H1 (cell line): Measurements from ENCODE around the gene CD4. TPM values are rescaled to one million over a fixed set of nuclear protein-coding genes. Genes with fewer than 3 reads are reported as not detected.

Experiments used
- CEBPB ChIP-seq: IDR thresholded peaks from 2 replicates; pipeline ENCODE4 v1.6.1; 2012; ENCODE audit warnings: low read depth, low read length
- CHD1 ChIP-seq: IDR thresholded peaks from 2 replicates; pipeline ENCODE4 v1.6.1; 2012; ENCODE audit warnings: low read depth, low read length, improper control_type of control experiment
- EP300 ChIP-seq, 2 experiments: IDR thresholded peaks; 1 replicate in 1 of 2; 2 replicates in 1 of 2; pipeline ENCODE4 v1.6.1; 2011 to 2012; ENCODE audit warnings: low read depth in 2 of 2, low read length in 2 of 2, mild to moderate bottlenecking in 2 of 2, borderline replicate concordance in 1 of 2, inconsistent platforms in 1 of 2, moderate library complexity in 1 of 2
- HDAC6 ChIP-seq: IDR thresholded peaks from one replicate; pipeline ENCODE4 v1.7.1; 2012; ENCODE audit warnings: low read depth, mild to moderate bottlenecking, inconsistent platforms, low read length, moderate library complexity
- KDM5A ChIP-seq: fragments of 200-600 bp; IDR thresholded peaks from 2 replicates; pipeline ENCODE4 v1.7.1; 2012; ENCODE audit warnings: mild to moderate bottlenecking, low read length, inconsistent platforms, mixed read lengths
- PHF8 ChIP-seq: fragments of 200-600 bp; sonication (generic); conservative IDR thresholded peaks from 2 replicates; pipeline ENCODE4 v1.7.1; 2012; ENCODE audit warnings: low read depth, mild to moderate bottlenecking, inconsistent platforms, low read length, moderate library complexity
- RAD21 ChIP-seq, 2 experiments: IDR thresholded peaks in 1 of 2; conservative IDR thresholded peaks in 1 of 2; 2 replicates each; pipeline ENCODE4 v1.6.1; 2011; ENCODE audit warnings: low read depth in 2 of 2, low read length in 2 of 2, improper control_type of control experiment in 1 of 2, inconsistent platforms in 1 of 2, mild to moderate bottlenecking in 1 of 2, moderate library complexity in 1 of 2
- RFX5 ChIP-seq: IDR thresholded peaks from 2 replicates; pipeline ENCODE4 v1.6.1; 2011; ENCODE audit warnings: low read depth, low read length, improper control_type of control experiment, borderline replicate concordance
- TAF1 ChIP-seq: IDR thresholded peaks from 2 replicates; pipeline ENCODE4 v1.6.1; 2011; ENCODE audit warnings: mild to moderate bottlenecking, low read depth, low read length
- TEAD4 ChIP-seq: IDR thresholded peaks from 2 replicates; pipeline ENCODE4 v1.6.1; 2012; ENCODE audit warnings: low read depth, low read length, inconsistent platforms, mixed read lengths
- polyA plus RNA-seq, 7 experiments: library from polyadenylated mRNA; depleted of rRNA in 3 of 7; stranded (reverse) in 5 of 7; unstranded in 2 of 7; fragments of >200 nt in 5 of 7; fragments of 200-250 nt in 2 of 7; gene quantifications; 1 replicate in 5 of 7; 2 replicates in 1 of 7; 4 replicates in 1 of 7; pipeline versions ENCODE4 v1.2.1 to v1.2.3, GENCODE V29; 2011 to 2013; ENCODE audit warnings: missing spikeins in 2 of 7, mixed read lengths in 2 of 7
- total RNA-seq: library from RNA; stranded (reverse); fragmentation: NEBNext Ultra II Directional; extraction: Animal tissue kit (Norgen Biotek cat#: 25700); gene quantifications from 2 replicates; pipeline ENCODE4 v1.2.1, GENCODE V29; 2021
- TF ChIP-seq, protein P1 (sequence below): IDR thresholded peaks from 2 replicates; pipeline ENCODE4 v1.6.1; 2012; ENCODE audit warnings: inconsistent platforms
- TF ChIP-seq, protein P2 (sequence below), 3 experiments: IDR thresholded peaks; 1 replicate in 2 of 3; 2 replicates in 1 of 3; pipeline versions ENCODE4 v1.5.1 to v1.6.1; 2011; ENCODE audit warnings: low read length in 3 of 3, mild to moderate bottlenecking in 3 of 3, inconsistent platforms in 2 of 3, low read depth in 1 of 3, moderate library complexity in 1 of 3; ENCODE audit not compliant: insufficient read depth in 1 of 3; ENCODE audit errors: control extremely low read depth in 1 of 3

The CD4 gene
- total and polyA plus RNA-seq, 2 of the 8 experiments (the other 6 are each of a cell fraction or from before 2014, with no cell fraction given), result 3.4 to 5.1 TPM

DNA sequence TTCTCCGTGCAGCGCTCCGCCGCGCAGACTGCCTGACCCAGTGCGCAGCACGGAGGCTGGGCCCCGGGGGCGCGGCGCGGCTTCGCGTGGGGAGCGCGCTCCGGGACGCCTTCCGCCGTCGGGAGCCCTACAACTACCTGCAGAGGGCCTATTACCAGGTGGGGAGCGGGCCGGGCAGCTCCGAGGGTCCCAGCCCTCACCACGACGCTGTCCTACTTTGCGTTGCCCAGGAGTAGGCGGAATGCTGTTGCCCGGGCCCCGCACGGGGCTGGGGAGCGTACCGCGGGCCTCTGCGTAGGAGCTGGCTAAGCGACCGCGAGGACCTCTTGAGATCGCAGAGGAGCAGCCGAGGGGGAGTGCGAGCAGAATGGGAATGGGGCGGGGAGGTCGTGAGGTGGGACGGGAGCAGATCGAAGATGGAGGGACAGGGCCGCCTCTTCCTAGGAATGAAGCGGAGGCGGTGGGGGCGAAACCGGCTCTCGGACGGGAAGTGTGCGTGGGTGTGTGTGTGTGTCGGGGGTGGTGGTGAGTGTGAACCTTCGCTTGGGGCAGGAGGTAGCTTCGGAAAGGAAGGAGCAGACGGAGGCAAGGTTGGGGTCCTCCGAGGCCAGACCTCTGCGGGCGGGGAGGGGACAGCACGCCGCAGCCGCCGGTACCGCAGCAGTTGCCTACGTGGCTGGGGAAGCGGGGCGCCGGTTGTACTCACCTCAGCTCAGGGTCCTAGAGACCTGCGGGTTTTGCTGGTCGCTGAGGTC, 39.6 kb downstream of the CD4 start (continued):
- TF ChIP-seq PHF8 (peak; percentile 43; the same call in 1 of the 2 replicates), EP300 (IDR thresholded peaks at IDR 0.05; ENCODE audit: borderline replicate concordance in 1 of 2, low read depth in 2 of 2, low read length in 2 of 2) (no peak), TAF1 (0 out of 2 replicates have a peak, but pooled peaks have one; percentile 42), CEBPB (no peak), RAD21 (IDR thresholded peaks at IDR 0.05 in 1 of 2, conservative IDR thresholded peaks at IDR 0.05 in 1 of 2; ENCODE audit: low read depth in 2 of 2, low read length in 2 of 2) (no peak), TEAD4 (no peak), RFX5 (no peak), CHD1 (no peak), HDAC6 (no peak), KDM5A (no peak)
- TF ChIP-seq, protein P1, sequence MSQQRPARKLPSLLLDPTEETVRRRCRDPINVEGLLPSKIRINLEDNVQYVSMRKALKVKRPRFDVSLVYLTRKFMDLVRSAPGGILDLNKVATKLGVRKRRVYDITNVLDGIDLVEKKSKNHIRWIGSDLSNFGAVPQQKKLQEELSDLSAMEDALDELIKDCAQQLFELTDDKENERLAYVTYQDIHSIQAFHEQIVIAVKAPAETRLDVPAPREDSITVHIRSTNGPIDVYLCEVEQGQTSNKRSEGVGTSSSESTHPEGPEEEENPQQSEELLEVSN, result no peak
- TF ChIP-seq, protein P2, sequence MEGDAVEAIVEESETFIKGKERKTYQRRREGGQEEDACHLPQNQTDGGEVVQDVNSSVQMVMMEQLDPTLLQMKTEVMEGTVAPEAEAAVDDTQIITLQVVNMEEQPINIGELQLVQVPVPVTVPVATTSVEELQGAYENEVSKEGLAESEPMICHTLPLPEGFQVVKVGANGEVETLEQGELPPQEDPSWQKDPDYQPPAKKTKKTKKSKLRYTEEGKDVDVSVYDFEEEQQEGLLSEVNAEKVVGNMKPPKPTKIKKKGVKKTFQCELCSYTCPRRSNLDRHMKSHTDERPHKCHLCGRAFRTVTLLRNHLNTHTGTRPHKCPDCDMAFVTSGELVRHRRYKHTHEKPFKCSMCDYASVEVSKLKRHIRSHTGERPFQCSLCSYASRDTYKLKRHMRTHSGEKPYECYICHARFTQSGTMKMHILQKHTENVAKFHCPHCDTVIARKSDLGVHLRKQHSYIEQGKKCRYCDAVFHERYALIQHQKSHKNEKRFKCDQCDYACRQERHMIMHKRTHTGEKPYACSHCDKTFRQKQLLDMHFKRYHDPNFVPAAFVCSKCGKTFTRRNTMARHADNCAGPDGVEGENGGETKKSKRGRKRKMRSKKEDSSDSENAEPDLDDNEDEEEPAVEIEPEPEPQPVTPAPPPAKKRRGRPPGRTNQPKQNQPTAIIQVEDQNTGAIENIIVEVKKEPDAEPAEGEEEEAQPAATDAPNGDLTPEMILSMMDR (IDR thresholded peaks at IDR 0.05; ENCODE audit: control extremely low read depth in 1 of 3, insufficient read depth in 1 of 3, low read depth in 1 of 3, low read length in 3 of 3), result no peak
